ENCODE results near the gene COBLL1.

Gene COBLL1

DNA sequence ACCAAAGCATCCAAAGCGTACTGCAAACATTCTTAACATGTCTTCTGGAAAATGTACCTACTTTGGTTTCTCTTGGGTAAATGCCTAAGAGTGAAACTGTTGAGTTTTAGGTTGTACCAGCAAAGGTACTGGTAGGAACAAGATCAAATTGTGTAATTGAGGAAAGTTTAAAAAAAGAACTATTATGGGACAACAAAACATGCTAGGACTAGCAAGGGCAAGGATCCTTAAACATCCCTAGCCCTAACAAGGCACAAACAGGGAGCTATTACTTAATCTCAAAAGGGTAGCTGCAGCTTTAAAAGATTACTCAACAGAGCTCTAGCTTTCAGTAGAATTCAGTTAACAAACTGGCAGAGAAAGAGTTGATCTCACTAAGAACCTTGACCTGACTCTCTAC is 164.4 kb downstream of the COBLL1 start:
- no peak for DNase-seq (ENCODE audit: low read depth)

DNA sequence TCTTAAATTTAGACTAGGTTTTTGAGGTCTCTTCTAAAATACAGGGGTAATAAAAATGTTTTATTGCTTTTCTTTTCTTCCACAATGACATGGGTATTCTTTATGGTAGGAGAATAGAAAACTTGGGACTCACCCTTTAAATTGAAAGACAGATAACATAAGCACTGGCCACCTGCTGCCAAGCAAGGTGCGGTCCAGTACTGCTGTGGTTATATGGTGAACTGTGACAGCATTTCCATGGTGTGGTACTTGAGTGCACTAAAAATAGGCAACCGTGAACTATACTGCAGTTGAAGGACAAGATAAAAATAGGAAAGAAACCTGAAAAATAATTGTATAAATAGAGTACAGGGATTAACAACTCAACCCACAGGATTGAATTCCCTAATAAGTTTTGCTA is 165.9 kb downstream of the COBLL1 start:
- no peak for DNase-seq (ENCODE audit: low read depth)

DNA sequence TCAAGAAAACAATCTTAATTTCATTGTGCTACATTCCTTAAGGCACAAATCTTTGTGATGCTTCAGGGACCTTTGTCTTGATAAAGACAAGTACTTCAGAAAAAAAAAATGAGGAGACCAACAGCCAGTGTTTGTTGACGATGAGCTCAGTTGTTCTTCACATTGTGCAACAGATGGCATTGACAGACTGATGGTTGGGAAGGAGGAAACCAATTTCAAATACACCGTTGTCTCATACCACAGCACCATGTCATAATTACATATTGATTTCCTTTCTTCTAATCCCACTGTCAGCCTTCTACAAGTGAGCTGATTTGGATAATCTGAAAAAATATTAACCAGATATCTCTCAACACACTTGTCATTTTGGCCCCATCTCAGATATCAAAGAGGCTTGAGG is 166.6 kb downstream of the COBLL1 start:
- DNase-seq (ENCODE audit: low read depth): no peak

DNA sequence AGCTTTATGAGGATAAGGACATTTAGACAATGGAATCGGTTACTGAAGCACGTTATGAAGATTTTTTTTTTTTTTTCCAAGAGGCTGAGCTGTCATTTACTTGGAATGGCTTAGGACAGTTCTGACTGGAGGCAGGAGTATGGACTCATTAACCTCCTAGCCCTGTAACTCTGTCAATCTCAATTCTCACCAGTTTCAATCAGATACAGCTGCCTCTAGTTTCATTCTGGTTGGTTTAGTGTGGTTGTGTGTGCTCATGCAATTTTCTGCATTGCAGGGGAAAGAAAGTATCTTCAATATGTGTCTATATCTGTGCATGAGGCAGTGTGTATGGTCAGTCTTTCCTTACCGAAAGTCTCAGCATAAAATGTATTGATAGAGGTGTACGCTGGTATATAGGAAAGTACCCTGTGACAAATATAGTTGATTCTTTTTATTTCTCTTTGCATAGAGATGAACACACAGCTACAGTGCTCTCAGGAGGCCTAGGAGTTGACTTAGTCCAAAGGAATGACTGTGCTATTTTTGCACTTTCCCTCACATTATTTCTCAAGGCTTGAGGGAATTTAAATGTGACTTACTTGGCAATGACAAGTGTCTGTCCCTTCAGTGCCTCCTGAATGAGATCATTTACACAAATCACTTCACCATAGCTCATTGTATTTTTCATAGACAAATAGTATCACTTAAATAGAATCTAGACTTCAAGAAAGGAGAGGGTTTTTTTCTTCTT is 169.8 kb downstream of the COBLL1 start:
- no peak for DNase-seq (ENCODE audit: low read depth)

DNA sequence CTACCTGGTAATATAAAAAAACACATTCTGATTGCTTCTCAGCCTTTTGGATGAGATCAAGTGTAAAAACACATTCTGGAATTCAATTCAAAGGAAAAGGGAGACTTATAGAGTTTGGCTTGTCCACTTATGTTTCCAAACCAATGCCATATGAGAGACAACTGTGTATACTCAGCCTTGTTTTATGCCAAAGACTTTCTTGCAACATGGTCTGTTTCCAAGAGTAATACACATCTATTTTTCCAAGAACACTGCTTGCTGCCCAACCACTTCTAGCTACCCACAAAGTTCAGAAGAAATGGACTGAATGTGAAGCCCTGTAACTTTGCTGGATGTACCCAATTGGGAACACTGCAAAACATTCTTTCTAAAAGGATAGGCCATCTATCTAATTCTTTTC is 172.3 kb downstream of the COBLL1 start:
- no peak for DNase-seq (ENCODE audit: low read depth)

DNA sequence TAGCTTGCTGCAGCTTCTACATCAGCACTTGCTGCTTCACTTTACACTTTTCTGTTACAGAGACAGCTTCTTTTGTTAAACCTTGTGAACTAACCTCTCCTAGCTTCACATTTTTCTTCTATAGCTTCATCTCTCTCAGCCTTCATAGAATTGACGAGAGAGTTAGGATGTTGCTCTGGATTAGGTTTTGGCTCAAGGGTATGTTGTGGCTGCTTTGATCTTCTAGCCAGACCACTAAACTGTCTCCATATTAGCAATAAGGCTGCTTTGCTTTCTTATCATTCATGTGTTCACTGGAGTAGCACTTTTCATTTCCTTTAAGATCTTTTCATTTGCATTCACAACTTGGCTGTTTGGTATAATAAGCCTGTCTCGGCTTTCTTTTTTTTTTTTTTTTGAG is 174.1 kb downstream of the COBLL1 start:
- no peak for DNase-seq (ENCODE audit: low read depth)

DNA sequence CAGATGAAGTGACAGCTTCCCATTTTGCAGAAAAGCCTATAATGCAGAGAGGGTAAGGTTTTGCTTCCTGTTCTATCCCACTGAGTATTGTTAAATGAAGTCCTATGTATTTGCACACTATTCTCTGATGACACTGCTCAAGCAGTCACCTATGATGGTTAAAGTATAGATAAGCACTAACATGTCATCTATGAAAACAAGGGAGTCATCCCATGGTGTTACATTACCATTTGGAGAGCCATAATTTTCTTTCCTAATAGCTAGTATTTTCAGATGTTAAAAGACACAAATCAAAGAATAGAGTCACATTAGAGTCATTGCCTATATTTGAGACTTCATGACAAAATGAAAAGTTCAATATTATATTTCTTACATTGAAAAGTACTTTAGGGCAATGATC is 177.6 kb downstream of the COBLL1 start:
- no peak for DNase-seq (ENCODE audit: low read depth)

DNA sequence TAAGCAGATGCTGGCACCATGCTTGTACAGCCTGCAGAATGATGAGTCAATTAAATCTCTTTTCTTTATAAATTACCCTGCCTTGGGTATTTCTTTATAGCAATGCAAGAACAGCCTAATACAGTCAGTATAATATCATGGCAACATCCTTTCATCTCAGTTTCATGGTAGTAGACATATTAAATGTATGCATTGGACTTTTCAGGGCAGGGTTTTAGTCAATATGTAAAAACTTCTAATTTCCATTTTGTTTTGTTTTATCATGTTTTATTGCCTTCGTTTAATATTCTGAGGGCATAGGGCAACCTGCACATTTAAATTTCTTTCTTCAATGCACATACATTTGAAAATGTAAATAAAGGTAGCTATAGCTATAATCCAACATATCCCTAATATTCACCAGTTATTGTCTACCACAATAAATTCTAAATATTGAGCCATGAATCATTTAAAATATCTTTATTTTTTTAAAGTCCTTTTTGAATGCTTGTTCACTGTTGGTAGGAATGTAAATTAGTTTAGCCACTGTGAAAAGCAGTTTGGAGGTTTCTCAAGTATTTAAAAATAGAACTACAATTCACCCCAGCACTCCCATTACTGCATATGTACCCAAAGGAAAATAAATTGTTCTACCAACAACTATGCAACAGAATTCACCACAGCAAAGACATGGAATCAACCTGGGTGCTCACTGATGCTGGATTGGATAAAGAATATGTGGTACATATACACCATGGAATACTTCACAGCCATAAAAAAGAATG is 178.6 kb downstream of the COBLL1 start:
- no peak for DNase-seq (ENCODE audit: low read depth)

DNA sequence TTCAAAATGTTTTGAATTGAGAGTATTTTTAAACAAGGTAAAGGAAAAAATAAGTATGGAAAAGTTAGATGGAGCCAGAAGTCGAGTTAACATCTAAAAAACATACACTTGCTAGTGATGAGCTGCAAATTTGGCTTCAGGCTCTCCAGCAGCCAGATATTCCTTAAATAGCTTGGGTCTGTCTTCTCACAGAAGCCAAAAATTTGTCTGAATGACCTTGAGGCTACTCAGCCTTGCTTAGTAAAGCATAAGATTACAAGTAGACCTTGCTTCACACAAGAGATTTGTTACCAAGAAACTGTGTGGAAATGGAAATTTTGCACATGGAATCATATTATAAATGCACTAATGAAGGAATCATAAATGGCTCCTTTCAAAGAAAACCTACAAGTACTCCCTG is 179.6 kb downstream of the COBLL1 start:
- no peak for DNase-seq (ENCODE audit: low read depth)

DNA sequence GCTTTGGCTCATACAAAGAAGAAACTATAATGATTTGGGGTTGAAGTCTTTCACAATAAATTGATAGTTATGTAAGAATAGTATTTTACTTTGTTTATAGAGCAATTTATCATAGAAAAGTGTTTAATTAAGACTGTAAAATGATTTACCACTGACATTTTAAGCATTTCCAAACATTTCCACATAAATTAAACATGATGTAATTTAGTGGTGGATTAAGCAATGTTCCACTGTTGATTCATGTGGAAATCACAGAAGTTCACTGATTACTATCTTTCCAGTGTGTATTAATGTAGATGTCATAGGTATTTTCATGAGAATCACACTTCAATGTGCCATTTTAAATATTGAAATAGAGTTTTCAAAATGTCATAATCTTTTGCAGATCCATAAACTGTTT is 180.3 kb downstream of the COBLL1 start:
- DNase-seq (ENCODE audit: low read depth): no peak

DNA sequence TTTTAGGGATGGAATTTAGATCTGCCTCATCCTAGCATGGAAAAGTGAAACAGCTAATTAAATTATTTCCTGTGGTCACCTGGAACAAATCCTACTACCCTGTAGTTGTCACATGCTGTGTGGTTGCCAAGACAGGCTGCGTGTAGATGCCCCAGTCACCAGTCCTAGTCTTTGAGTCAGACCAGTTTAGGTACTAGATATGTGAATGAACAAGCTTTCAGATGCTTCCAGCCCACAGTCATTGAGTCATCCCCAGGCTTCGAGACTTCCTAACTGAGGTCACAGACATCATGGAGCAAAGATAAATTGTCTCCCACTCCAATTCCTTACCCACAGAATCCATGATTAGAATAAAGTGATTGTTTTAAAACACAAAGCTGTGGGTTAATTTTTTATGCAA is 184.5 kb downstream of the COBLL1 start:
- DNase-seq (ENCODE audit: low read depth): no peak

DNA sequence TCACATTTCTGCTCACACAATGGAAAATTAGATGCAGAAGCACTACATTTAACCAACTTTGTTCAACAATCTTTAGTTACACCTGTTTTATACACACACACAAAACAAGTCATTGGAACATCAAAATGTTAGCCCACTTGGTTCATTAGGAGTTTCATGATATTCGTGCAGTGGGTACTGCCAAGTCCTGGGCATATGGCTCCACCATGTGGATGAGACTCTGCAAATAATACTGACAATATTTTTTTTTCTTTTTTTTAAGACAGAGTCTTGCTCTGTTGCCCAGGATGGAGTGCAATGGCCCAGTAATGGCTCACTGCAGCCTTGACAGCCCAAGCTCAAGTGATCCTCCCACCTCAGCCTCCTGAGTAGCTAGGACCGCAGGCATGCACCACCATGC is 185.9 kb downstream of the COBLL1 start:
- no peak for DNase-seq (ENCODE audit: low read depth)

DNA sequence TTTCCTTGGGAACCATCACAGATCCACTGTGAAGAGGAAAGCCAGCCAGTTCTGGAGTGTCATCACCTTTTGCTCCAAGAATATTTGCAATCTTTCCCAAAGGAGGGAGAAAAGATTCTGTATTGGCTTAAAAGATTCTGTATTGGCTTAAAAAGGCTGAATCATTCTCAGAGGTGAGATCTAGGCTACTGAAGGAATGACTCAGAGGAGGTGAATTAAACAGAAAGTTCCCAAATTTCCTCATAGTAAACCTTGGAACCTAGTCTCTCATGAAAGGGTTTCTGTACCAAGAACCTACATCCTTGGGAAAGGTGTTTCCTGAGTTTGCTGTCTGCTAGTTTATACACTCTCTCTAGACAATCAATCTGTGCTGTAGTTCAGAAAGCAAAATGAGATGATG is 186.3 kb downstream of the COBLL1 start:
- no peak for DNase-seq (ENCODE audit: low read depth)

DNA sequence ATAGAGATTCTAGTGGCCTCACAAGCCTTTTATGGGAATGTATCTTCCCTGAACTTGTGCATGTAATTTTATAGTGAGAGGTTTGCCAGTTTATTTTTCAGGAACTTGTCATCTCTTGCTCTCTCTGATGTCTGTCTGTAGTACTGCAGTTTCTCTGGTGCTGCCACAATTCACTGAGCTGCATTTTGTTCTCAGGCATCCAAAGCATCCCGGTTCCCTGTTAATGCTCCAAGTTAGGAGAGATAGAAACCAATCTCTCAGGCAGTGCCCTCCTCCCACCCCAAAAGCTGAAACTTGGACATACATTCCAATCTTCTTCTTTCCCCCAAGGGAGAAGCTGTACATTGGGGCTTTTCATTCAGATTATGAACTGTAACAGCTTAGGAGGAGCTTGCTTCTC is 190.3 kb downstream of the COBLL1 start:
- no peak for DNase-seq (ENCODE audit: low read depth)

DNA sequence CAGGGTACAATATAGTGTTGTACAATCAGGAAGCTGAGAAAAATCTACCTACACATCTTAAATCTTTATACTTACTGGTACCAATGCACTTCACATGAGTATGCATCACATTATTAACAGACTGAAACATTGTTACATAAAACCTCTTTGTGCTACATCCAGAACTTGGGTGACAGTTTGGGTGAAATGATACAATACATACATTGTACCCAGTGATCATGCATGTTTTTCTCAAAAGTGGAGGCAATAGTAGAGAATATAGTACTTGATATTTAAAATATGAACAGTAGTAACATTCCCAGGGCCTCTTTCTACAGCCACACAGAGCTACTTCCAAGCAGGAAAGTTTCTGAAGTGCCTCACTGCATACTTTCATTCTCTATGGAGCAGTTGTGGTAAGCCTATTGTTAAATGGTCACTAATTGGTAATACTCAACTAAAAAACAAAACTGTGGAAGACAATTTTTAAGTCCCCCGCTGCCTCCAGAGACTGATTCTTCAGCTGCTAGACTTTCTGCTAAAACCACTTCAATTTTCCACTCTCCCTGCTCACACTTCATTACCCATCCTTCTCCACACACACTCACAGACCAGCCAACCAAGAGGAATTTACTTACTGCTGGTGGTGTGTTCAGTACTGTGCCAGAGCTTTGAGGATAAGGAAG is 197.5 kb downstream of the COBLL1 start:
- no peak for DNase-seq (ENCODE audit: low read depth)

DNA sequence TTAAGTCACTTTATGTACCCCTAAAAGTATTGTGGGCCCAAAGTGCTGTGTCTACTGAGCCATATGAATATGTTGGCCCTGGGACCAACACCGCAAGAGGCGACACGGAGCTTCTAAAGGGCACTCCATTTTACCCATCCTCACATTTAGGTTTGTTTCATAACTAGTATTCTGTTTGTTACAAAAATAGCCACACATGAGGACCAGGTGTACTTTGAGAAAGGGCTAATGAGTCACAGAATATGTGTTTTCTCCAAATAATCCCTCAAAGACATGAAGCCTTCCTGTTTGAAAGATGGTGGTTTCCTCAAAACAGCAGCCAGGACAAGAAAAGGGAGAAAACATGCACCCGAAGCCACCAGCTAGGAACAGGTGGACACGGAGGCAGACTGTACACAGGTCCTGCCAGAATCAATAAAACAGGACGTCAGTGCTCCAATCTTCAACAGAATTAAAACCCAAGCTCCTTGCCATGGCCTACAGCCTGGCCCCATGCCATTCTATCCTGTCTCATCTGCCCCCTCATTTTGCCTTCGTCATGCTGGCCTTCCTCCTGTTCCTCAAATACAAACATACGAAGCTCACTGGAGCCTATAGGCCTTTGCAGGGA is 198.6 kb downstream of the COBLL1 start:
- no peak for DNase-seq (ENCODE audit: low read depth)

DNA sequence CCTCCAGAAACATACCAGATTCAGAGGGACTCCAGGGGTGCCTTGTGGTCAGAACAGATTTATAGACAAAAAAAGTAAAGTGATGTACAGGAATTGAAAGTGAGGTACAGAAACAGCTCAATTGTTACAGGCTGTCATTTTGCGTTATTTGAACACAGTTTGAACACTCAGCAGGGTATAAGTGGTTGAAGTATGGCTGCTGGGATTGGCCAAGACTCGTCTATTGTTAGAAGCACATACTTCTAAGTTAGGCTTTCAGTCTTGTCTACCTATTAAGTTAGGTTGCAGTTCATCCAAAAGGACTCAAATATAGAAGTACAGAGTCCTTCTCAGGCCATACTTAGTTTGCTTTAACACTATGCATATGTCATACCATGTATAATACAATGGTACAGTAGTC is 199.4 kb downstream of the COBLL1 start:
- DNase-seq (ENCODE audit: low read depth): no peak

Measured in HS-27A (cell line).